GM18909 (cell line): ENCODE measurements around the gene TGFA.

Experiments used
- ATAC-seq: cut with Tn5 transposase; IDR thresholded peaks from one replicate; pipeline ENCODE4 v1.9.1; 2021; ENCODE audit warnings: mild to moderate bottlenecking; ENCODE audit not compliant: unreplicated experiment, poor library complexity

TGFA gene

GRCh38 chr2:70553584-70554337 lies at the start of gene TGFA:
TSS of gene TGFA (minus strand) at chr2:70553826. CDS start at chr2:70553767, 59 bp downstream.
- peak; percentile 73 for ATAC-seq

GRCh38 chr2:70603066-70603465 lies 49.4 kb upstream of the TGFA start:
- ATAC-seq: no peak

GRCh38 chr2:70598197-70598596 lies 44.6 kb upstream of the TGFA start:
- ATAC-seq: no peak

GRCh38 chr2:70596739-70597138 lies 43.1 kb upstream of the TGFA start:
- ATAC-seq: no peak

GRCh38 chr2:70596293-70596692 lies 42.7 kb upstream of the TGFA start:
- no peak for ATAC-seq

GRCh38 chr2:70583091-70583490 lies 29.5 kb upstream of the TGFA start:
- no peak for ATAC-seq

- no peak for ATAC-seq
Observed at GRCh38 chr2:70580352-70580751, 26.7 kb upstream of the TGFA start.

- no peak for ATAC-seq
Observed at GRCh38 chr2:70574618-70575017, 21.0 kb upstream of the TGFA start.

- no peak for ATAC-seq
Observed at GRCh38 chr2:70574109-70574508, 20.5 kb upstream of the TGFA start.

GRCh38 chr2:70570041-70570661 lies 16.5 kb upstream of the TGFA start:
- no peak for ATAC-seq

GRCh38 chr2:70569559-70569958 lies 15.9 kb upstream of the TGFA start:
- ATAC-seq: no peak

GRCh38 chr2:70566906-70567305 lies 13.3 kb upstream of the TGFA start:
- no peak for ATAC-seq

GRCh38 chr2:70566464-70566863 lies 12.8 kb upstream of the TGFA start:
- no peak for ATAC-seq

GRCh38 chr2:70565039-70565731 lies 11.6 kb upstream of the TGFA start:
- no peak for ATAC-seq

- ATAC-seq: no peak
Observed at GRCh38 chr2:70561893-70562292, 8.3 kb upstream of the TGFA start.

- ATAC-seq: no peak
Observed at GRCh38 chr2:70560442-70560841, 6.8 kb upstream of the TGFA start.

- no peak for ATAC-seq
Observed at GRCh38 chr2:70560040-70560439, 6.4 kb upstream of the TGFA start.

- ATAC-seq: no peak
Observed at GRCh38 chr2:70558195-70558808, 4.7 kb upstream of the TGFA start.

- ATAC-seq: no peak
Observed at GRCh38 chr2:70557171-70557838, 3.7 kb upstream of the TGFA start.

- ATAC-seq: no peak
Observed at GRCh38 chr2:70556608-70557007, 3.0 kb upstream of the TGFA start.
